PFSK-1 (cell line): ENCODE data around the gene NLRP6.

Experiments
- FOXP2 ChIP-seq: optimal IDR thresholded peaks from 2 replicates; pipeline ENCODE3; 2011; ENCODE audit warnings: borderline replicate concordance, control low read depth, inconsistent platforms; ENCODE audit not compliant: insufficient read depth; ENCODE audit errors: extremely low read length, extremely low read depth
- POLR2AphosphoS5 ChIP-seq: IDR thresholded peaks from 2 replicates; pipeline ENCODE4 v1.6.1; 2012; ENCODE audit warnings: low read depth, mild to moderate bottlenecking, control low read depth, low read length, moderate library complexity
- REST ChIP-seq, 2 experiments: IDR thresholded peaks; 2 replicates each; pipeline versions ENCODE4 v1.6.1 to v1.8.0; 2011 to 2012; ENCODE audit warnings: low read depth in 2 of 2, low read length in 2 of 2, control low read depth in 1 of 2, inconsistent platforms in 1 of 2, mild to moderate bottlenecking in 1 of 2, moderate library complexity in 1 of 2; ENCODE audit not compliant: insufficient read depth in 1 of 2
- SIN3A ChIP-seq: IDR thresholded peaks from 2 replicates; pipeline ENCODE4 v1.6.1; 2012; ENCODE audit warnings: mild to moderate bottlenecking, low read length, moderate library complexity, borderline replicate concordance; ENCODE audit not compliant: insufficient read depth
- TAF1 ChIP-seq: IDR thresholded peaks from 2 replicates; pipeline ENCODE4 v1.6.1; 2012; ENCODE audit warnings: low read length, control low read depth, borderline replicate concordance; ENCODE audit not compliant: insufficient read depth

- TF ChIP-seq REST (IDR thresholded peaks at IDR 0.05; ENCODE audit: insufficient read depth in 1 of 2, low read depth in 2 of 2, low read length in 2 of 2) (no peak), POLR2AphosphoS5 (no peak), SIN3A (no peak), TAF1 (no peak), FOXP2 (no peak)
Measured at GRCh38 chr11:316891-317301, 38.7 kb downstream of the NLRP6 start.
